GM12878 (cell line): ENCODE data around the gene RHBDF2. TPM values are rescaled to one million over a fixed set of nuclear protein-coding genes. Genes with fewer than 3 reads are reported as not detected.
A peak's percentile ranks its signal among the peaks of the same experiment; 100 is the strongest.

ENCODE experiments used
- BMI1 ChIP-seq: fragments of 450-650 bp; IDR thresholded peaks from 2 replicates; pipeline ENCODE4 v1.6.1; 2016; ENCODE audit warnings: mild to moderate bottlenecking, moderate library complexity, borderline replicate concordance
- ELK1 ChIP-seq: IDR thresholded peaks from 2 replicates; pipeline ENCODE4 v1.6.1; 2012; ENCODE audit warnings: low read depth, low read length, improper control_type of control experiment
- FOXM1 ChIP-seq: IDR thresholded peaks from 2 replicates; pipeline ENCODE4 v1.6.1; 2012; ENCODE audit warnings: low read depth, mild to moderate bottlenecking, inconsistent platforms, low read length, moderate library complexity
- NFYA ChIP-seq: IDR thresholded peaks from 2 replicates; pipeline ENCODE4 v1.6.1; 2011; ENCODE audit warnings: low read depth, mild to moderate bottlenecking, low read length, improper control_type of control experiment, borderline replicate concordance
- NRF1 ChIP-seq: conservative IDR thresholded peaks from 2 replicates; pipeline ENCODE4 v1.6.1; 2011; ENCODE audit warnings: mild to moderate bottlenecking, low read depth, low read length, improper control_type of control experiment
- POLR2AphosphoS5 ChIP-seq: IDR thresholded peaks from 2 replicates; pipeline ENCODE4 v1.6.1; 2011; ENCODE audit warnings: mild to moderate bottlenecking, low read length, inconsistent platforms
- SPI1 ChIP-seq: IDR thresholded peaks from 2 replicates; pipeline ENCODE4 v1.6.1; 2011; ENCODE audit warnings: low read depth, mild to moderate bottlenecking, low read length, moderate library complexity, borderline replicate concordance; ENCODE audit not compliant: insufficient read depth
- STAT3 ChIP-seq: IDR thresholded peaks from 2 replicates; pipeline ENCODE4 v1.6.1; 2011; ENCODE audit warnings: low read depth, low read length, improper control_type of control experiment
- SUPT20H ChIP-seq: IDR thresholded peaks from 2 replicates; pipeline ENCODE4 v1.6.1; 2011; ENCODE audit warnings: low read depth, mild to moderate bottlenecking, low read length, moderate library complexity, borderline replicate concordance; ENCODE audit not compliant: control insufficient read depth
- TCF3 ChIP-seq: IDR thresholded peaks from 2 replicates; pipeline ENCODE4 v1.6.1; 2012; ENCODE audit warnings: low read depth, mild to moderate bottlenecking, low read length, borderline replicate concordance; ENCODE audit not compliant: insufficient read depth
- USF1 ChIP-seq: IDR thresholded peaks from 2 replicates; pipeline ENCODE4 v1.6.1; 2011; ENCODE audit warnings: borderline replicate concordance, low read depth, mild to moderate bottlenecking, moderate library complexity, mixed read lengths, low read length; ENCODE audit not compliant: insufficient read depth; ENCODE audit errors: extremely low read length
- ZBED1 ChIP-seq: IDR thresholded peaks from 2 replicates; pipeline ENCODE4 v1.6.1; 2016; ENCODE audit warnings: borderline replicate concordance
- ZBTB11 ChIP-seq: fragments of 450-650 bp; formaldehyde crosslinking; IDR thresholded peaks from 2 replicates; pipeline ENCODE4 v1.5.0; 2022; ENCODE audit warnings: mild to moderate bottlenecking, missing genetic modification characterization
- ZNF592 ChIP-seq: fragments of 450-650 bp; IDR thresholded peaks from 2 replicates; pipeline ENCODE4 v1.6.1; 2017; ENCODE audit warnings: mild to moderate bottlenecking, moderate library complexity
- polyA plus RNA-seq, 11 experiments: library from polyadenylated mRNA; depleted of rRNA in 4 of 11; unstranded in 6 of 11; stranded (reverse) in 5 of 11; fragments of >200 nt; fragmentation: Nextera tagmentation in 4 of 11; fragmentation: Illumina TruSeq in 1 of 11; extraction: Ambion mirVana in 4 of 11; extraction: Trizol in 1 of 11; gene quantifications; 1 replicate in 1 of 11; 2 replicates in 10 of 11; pipeline versions ENCODE4 v1.2.1 to v1.2.3, GENCODE V29; 2011 to 2016; ENCODE audit warnings: inconsistent platforms in 2 of 11, missing spikeins in 2 of 11, low read depth in 1 of 11
- total RNA-seq, 4 experiments: library from RNA; depleted of rRNA in 3 of 4; stranded (reverse); fragments of >200 nt in 3 of 4; fragmentation: Illumina TruSeq in 1 of 4; extraction: Trizol in 1 of 4; gene quantifications; 2 replicates each; pipeline versions ENCODE4 v1.2.1 to v1.2.3, GENCODE V29; 2013 to 2021

The RHBDF2 gene
- total and polyA plus RNA-seq, 10 of the 15 experiments (the other 5 are each of a cell fraction or from before 2014, with no cell fraction given), result 0.97 to 43.0 (median 18.7) TPM

- peak; percentile 46; the same call in 1 of the 2 replicates for TF ChIP-seq ZNF592
- no peak for TF ChIP-seq ZBED1
- no peak for TF ChIP-seq SPI1
- no peak for TF ChIP-seq ZBTB11
- TF ChIP-seq NFYA, result no peak
- peak; percentile 59 for TF ChIP-seq USF1
- TF ChIP-seq TCF3, result 0 out of 2 replicates have a peak, but pooled peaks have one; percentile 37
- TF ChIP-seq BMI1, result no peak
- TF ChIP-seq STAT3, result no peak
- TF ChIP-seq POLR2AphosphoS5, result peak; percentile 57; the same call in 1 of the 2 replicates
- no peak for TF ChIP-seq SUPT20H
- no peak for TF ChIP-seq ELK1
- no peak for TF ChIP-seq FOXM1
- TF ChIP-seq NRF1, result 0 out of 2 replicates have a peak, but pooled peaks have one; percentile 31
These were observed at the start of gene RHBDF2 (continued) for GRCh38 chr17:76501018-76501826.
